ENCODE results near the gene DDB1.

DNA sequence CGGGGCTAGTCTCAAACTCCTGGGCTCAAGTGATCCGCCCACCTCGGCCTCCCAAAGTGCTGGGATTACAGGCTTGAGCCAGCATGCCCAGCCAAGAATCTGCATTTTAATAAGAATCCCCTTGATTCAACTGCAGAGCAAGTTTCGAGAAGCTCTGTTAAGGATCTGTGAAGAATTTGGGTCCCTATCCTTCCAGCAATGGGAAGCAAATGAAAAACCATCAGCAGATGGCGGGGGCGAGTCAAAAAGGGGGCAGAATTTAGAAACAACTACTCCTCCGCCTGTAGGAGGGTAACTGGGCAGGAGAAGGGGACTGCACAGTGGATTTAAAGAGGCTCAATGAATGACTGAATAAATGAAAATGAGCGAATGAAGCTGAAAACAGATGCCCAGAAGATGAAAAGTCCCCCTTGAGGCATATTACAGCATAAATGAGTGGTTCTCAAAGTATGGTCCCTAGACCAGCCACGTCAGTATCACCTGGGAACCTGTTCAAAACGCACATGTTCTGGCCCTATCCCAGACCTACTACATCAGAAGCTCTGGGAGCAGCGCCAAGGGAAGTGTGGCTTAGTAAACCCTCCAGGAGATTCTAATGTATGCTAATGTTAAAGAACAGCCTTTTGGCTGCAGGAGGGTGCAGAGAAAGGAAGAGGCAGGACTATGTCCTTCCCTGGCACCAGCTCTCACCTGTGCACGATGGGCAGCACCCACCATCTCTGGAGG lies 52.8 kb downstream of the DDB1 start:
- TF ChIP-seq, protein P1, sequence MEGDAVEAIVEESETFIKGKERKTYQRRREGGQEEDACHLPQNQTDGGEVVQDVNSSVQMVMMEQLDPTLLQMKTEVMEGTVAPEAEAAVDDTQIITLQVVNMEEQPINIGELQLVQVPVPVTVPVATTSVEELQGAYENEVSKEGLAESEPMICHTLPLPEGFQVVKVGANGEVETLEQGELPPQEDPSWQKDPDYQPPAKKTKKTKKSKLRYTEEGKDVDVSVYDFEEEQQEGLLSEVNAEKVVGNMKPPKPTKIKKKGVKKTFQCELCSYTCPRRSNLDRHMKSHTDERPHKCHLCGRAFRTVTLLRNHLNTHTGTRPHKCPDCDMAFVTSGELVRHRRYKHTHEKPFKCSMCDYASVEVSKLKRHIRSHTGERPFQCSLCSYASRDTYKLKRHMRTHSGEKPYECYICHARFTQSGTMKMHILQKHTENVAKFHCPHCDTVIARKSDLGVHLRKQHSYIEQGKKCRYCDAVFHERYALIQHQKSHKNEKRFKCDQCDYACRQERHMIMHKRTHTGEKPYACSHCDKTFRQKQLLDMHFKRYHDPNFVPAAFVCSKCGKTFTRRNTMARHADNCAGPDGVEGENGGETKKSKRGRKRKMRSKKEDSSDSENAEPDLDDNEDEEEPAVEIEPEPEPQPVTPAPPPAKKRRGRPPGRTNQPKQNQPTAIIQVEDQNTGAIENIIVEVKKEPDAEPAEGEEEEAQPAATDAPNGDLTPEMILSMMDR (IDR thresholded peaks at IDR 0.05; ENCODE audit: low read length), result no peak; the same call in 1 of the 2 replicates
- TF ChIP-seq EZH2 (IDR thresholded peaks at IDR 0.05; ENCODE audit: borderline replicate concordance, low read length), result no peak

Data from OCI-LY1 (cell line).